Activated T-cell treated with anti-CD3 and anti-CD28 coated beads, Interleukin-2, amount 50 U/mL, for 48 hours (primary cell): ENCODE data around the gene MAEA.

ENCODE experiments used
- DNase-seq, 2 experiments: peaks; one replicate each; pipeline ENCODE4 v3.0.0-alpha.2; 2020

MAEA gene

GRCh38 chr4:1289207-1290164 is at the start of gene MAEA:
MAEA (plus strand) TSS chr4:1289891; CDS start chr4:1289914, 23 bp downstream.
- peak; percentile 97 to 99 for DNase-seq

GRCh38 chr4:1239950-1240307 is 49.8 kb upstream of the MAEA start:
- no peak for DNase-seq

- DNase-seq = no peak
Observed at GRCh38 chr4:1240721-1241465, 48.8 kb upstream of the MAEA start.

- DNase-seq = no peak
Observed at GRCh38 chr4:1241466-1241935, 48.2 kb upstream of the MAEA start.

GRCh38 chr4:1241936-1242505 is 47.7 kb upstream of the MAEA start:
- DNase-seq = no peak

- DNase-seq = no peak
Observed at GRCh38 chr4:1242506-1243450, 46.9 kb upstream of the MAEA start.

- DNase-seq = no peak
Observed at GRCh38 chr4:1243451-1244080, 46.1 kb upstream of the MAEA start.

- DNase-seq = no peak
Observed at GRCh38 chr4:1244081-1244977, 45.4 kb upstream of the MAEA start.

- no peak for DNase-seq
Observed at GRCh38 chr4:1244978-1245471, 44.7 kb upstream of the MAEA start.

- no peak for DNase-seq
Observed at GRCh38 chr4:1245481-1246051, 44.1 kb upstream of the MAEA start.

GRCh38 chr4:1246111-1246881 is 43.4 kb upstream of the MAEA start:
- DNase-seq = no peak

- peak; percentile 49 to 56 for DNase-seq
Observed at GRCh38 chr4:1246901-1247863, 42.5 kb upstream of the MAEA start.

- no peak for DNase-seq
Observed at GRCh38 chr4:1247864-1248244, 41.8 kb upstream of the MAEA start.

- peak; percentile 88 to 91 for DNase-seq
Observed at GRCh38 chr4:1248245-1249147, 41.2 kb upstream of the MAEA start, which contains the start of gene CTBP1. CTBP1 (minus strand) TSS chr4:1249130; CDS start chr4:1241331, 7,799 bp downstream.

- DNase-seq = peak; percentile 83 to 89
Observed at GRCh38 chr4:1249148-1249730, 40.5 kb upstream of the MAEA start.
